Body of pancreas (tissue), 4 donors: Measurements from ENCODE around the gene FOXN4. TPM values are rescaled to one million over a fixed set of nuclear protein-coding genes. Genes with fewer than 3 reads are reported as not detected.
"Not testable (repeated sequence)": the region's sequence is repeated elsewhere in the genome, so short reads cannot be mapped to it uniquely, and the experiment has no call there.

ENCODE experiments used
- ATAC-seq: fragments of 150-250 bp; one replicate; pipeline ENCODE4 v1.9.1; 2016
- DNase-seq, 4 donors: peaks; one replicate each; pipeline ENCODE4 v3.0.0-alpha.2; 2019
- H3K27ac ChIP-seq, 4 donors: fragments of 200-600 bp; sonication (generic); 1 replicate in 3 of 4; 2 replicates in 1 of 4; pipeline versions ENCODE4 v1.5.1 to v1.6.1; 2016 to 2019; ENCODE audit warnings: mild to moderate bottlenecking in 1 of 4, mixed read lengths in 1 of 4, moderate library complexity in 1 of 4
- H3K27me3 ChIP-seq, 2 donors: fragments of 200-600 bp; sonication (generic); one replicate each; pipeline ENCODE4 v1.6.0; 2016; ENCODE audit warnings: mild to moderate bottlenecking in 1 of 2
- H3K36me3 ChIP-seq, 2 donors: fragments of 200-600 bp; sonication (generic); replicated peaks in 1 of 2; 2 replicates each; pipeline ENCODE4 v1.5.1; 2016; ENCODE audit warnings: low read depth in 2 of 2; ENCODE audit not compliant: insufficient read depth in 1 of 2
- H3K4me1 ChIP-seq: fragments of 200-600 bp; sonication (generic); one replicate; pipeline ENCODE4 v1.6.0; 2016
- H3K4me3 ChIP-seq, 2 donors: fragments of 200-600 bp; sonication (generic); 1 replicate in 1 of 2; 2 replicates in 1 of 2; pipeline ENCODE4 v1.5.1; 2016 to 2019
- H3K9me3 ChIP-seq, 3 donors: fragments of 200-600 bp; sonication (generic); 1 replicate in 2 of 3; 2 replicates in 1 of 3; pipeline ENCODE4 v1.5.1; 2016
- CTCF ChIP-seq, 7 experiments: fragments of 450-650 bp in 4 of 7; fragments of 200-600 bp in 3 of 7; sonication (generic) in 3 of 7; IDR thresholded peaks; one replicate each; pipeline ENCODE4 v1.5.1; 2016 to 2019; ENCODE audit warnings: antibody characterized with exemption in 7 of 7
- POLR2A ChIP-seq, 3 donors: fragments of 450-650 bp; IDR thresholded peaks; one replicate each; pipeline ENCODE4 v1.6.1; 2016; ENCODE audit warnings: antibody characterized with exemption in 3 of 3, mild to moderate bottlenecking in 2 of 3
- WGBS, 2 donors: methylation state at CpG; one replicate each; pipeline ENCODE4 v1.1.5; 2017; 5-methylcytosine and 5-hydroxymethylcytosine counted together
- intact Hi-C: fragments of 100-400 bp; cut with DNase I; formaldehyde crosslinking; loops from one replicate; pipeline ENCODE4 v1.15.1; 2023
- total RNA-seq, 2 donors: library from RNA; depleted of rRNA; stranded (reverse); fragments of >200 nt; gene quantifications; one replicate each; pipeline ENCODE4 v1.1.0, GENCODE V29; 2016

Gene FOXN4
- total RNA-seq, 2 donors from 2014 or later, result not detected

- no peaks in the 10 kb centered on the region for H3K36me3 ChIP-seq
- no peak overlapping the region for H3K4me3 ChIP-seq
- no peak for ATAC-seq
- TF ChIP-seq CTCF (IDR thresholded peaks at IDR 0.05), result no peak
- TF ChIP-seq POLR2A (IDR thresholded peaks at IDR 0.05), result no peak
- WGBS, 2 donors, result 20 to 38% methylated on average over 7 of the region's 7 CpGs
- no peaks in the 10 kb centered on the region for H3K9me3 ChIP-seq
- DNase-seq, result no peak
- no peaks in the 10 kb centered on the region for H3K27me3 ChIP-seq
- intact Hi-C loops, result no loop called here
- no peak overlapping the region for H3K27ac ChIP-seq
- no peaks in the 10 kb centered on the region for H3K4me1 ChIP-seq
These were observed 20.6 kb upstream of the FOXN4 start for GRCh38 chr12:109329686-109330085.

- Histone ChIP-seq H3K4me3 (no peak overlapping the region), H3K9me3 (no peaks in the 10 kb centered on the region), H3K27me3 (no peaks in the 10 kb centered on the region), H3K4me1 (no peaks in the 10 kb centered on the region), H3K27ac (no peak overlapping the region), H3K36me3 (no peaks in the 10 kb centered on the region)
- DNase-seq, result no peak
- intact Hi-C loops, result no loop called here
- no peak for ATAC-seq
- TF ChIP-seq CTCF (IDR thresholded peaks at IDR 0.05) (no peak), POLR2A (IDR thresholded peaks at IDR 0.05) (no peak)
- 78 to 84% methylated on average over 3 of the region's 3 CpGs for WGBS, 2 donors
These were observed 19.9 kb upstream of the FOXN4 start for GRCh38 chr12:109329003-109329402.

GRCh38 chr12:109321294-109321693 is 12.2 kb upstream of the FOXN4 start:
- DNase-seq, H3K36me3 ChIP-seq, H3K9me3 ChIP-seq, ATAC-seq, H3K27ac ChIP-seq, intact Hi-C loops, H3K27me3 ChIP-seq, H3K4me3 ChIP-seq, H3K4me1 ChIP-seq: not testable (repeated sequence)
- 78 to 84% methylated on average over 8 of the region's 8 CpGs for WGBS, 2 donors

- TF ChIP-seq CTCF (IDR thresholded peaks at IDR 0.05), result no peak
- no peak for TF ChIP-seq POLR2A (IDR thresholded peaks at IDR 0.05)
- intact Hi-C loops, result no loop called here
- peaks cover 0 to 8% of the 10 kb centered on the region in 2 donors for H3K27me3 ChIP-seq
- H3K4me1 ChIP-seq, result peaks cover 16% of the 10 kb centered on the region
- H3K36me3 ChIP-seq, result no peaks in the 10 kb centered on the region
- H3K27ac ChIP-seq, result no peak overlapping the region
- no peak overlapping the region for H3K4me3 ChIP-seq
- H3K9me3 ChIP-seq, result no peaks in the 10 kb centered on the region
- ATAC-seq, result peak; percentile 24
- peak in 1 of 4 donors; percentile 17 for DNase-seq
- 7 to 18% methylated on average over 11 to 33 of the region's 33 CpGs for WGBS, 2 donors
These were observed 1.4 kb upstream of the FOXN4 start for GRCh38 chr12:109310247-109311125.

GRCh38 chr12:109309381-109310246 is 530 bp upstream of the FOXN4 start:
- no peaks in the 10 kb centered on the region for H3K9me3 ChIP-seq
- intact Hi-C loops, result no loop called here
- ATAC-seq (peak; percentile 56), DNase-seq (peak in 1 of 4 donors; percentile 15)
- H3K27me3 ChIP-seq, result peaks cover 0 to 8% of the 10 kb centered on the region in 2 donors
- no peak for TF ChIP-seq POLR2A (IDR thresholded peaks at IDR 0.05)
- no peak for TF ChIP-seq CTCF (IDR thresholded peaks at IDR 0.05)
- H3K4me3 ChIP-seq, result no peak overlapping the region
- H3K4me1 ChIP-seq, result peaks cover 16% of the 10 kb centered on the region
- no peaks in the 10 kb centered on the region for H3K36me3 ChIP-seq
- 1% methylated on average over 11 to 83 of the region's 99 CpGs for WGBS, 2 donors
- no peak overlapping the region for H3K27ac ChIP-seq
